ENCODE measurements around the gene GTF3C2.
"Not testable (repeated sequence)": the region's sequence is repeated elsewhere in the genome, so short reads cannot be mapped to it uniquely, and the experiment has no call there.

Gene GTF3C2

GRCh38 chr2:27370816-27371620, 14.5 kb upstream of the GTF3C2 start:
- peak; percentile 41 for DNase-seq (ENCODE audit: low spot score)

- peak; percentile 96 for DNase-seq (ENCODE audit: low spot score)
These were observed 13.7 kb upstream of the GTF3C2 start, which contains the start of the genes EIF2B4 and SNX17 for GRCh38 chr2:27370026-27370815. EIF2B4 (minus strand) TSS chr2:27370338; CDS start chr2:27370314, 24 bp downstream. SNX17 (plus strand) TSS chr2:27370616; CDS start chr2:27370744, 128 bp downstream.

GRCh38 chr2:27369471-27370025, 13.0 kb upstream of the GTF3C2 start:
- peak; percentile 88 for DNase-seq (ENCODE audit: low spot score)

- DNase-seq (ENCODE audit: low spot score): no peak
These were observed 7.4 kb upstream of the GTF3C2 start for GRCh38 chr2:27363933-27364332.

GRCh38 chr2:27362678-27363420, 6.3 kb upstream of the GTF3C2 start:
- DNase-seq (ENCODE audit: low spot score): no peak

GRCh38 chr2:27356056-27356381, 545 bp downstream of the GTF3C2 start:
- peak; percentile 55 for DNase-seq (ENCODE audit: low spot score)

GRCh38 chr2:27354597-27354927, 2.0 kb downstream of the GTF3C2 start:
- no peak for DNase-seq (ENCODE audit: low spot score)

- no peak for DNase-seq (ENCODE audit: low spot score)
These were observed 2.6 kb downstream of the GTF3C2 start for GRCh38 chr2:27353762-27354596.

GRCh38 chr2:27353386-27353761, 3.2 kb downstream of the GTF3C2 start:
- DNase-seq (ENCODE audit: low spot score): not testable (repeated sequence)

GRCh38 chr2:27351802-27352598, 4.6 kb downstream of the GTF3C2 start:
- DNase-seq (ENCODE audit: low spot score): no peak

- DNase-seq (ENCODE audit: low spot score): no peak
These were observed 6.4 kb downstream of the GTF3C2 start for GRCh38 chr2:27350106-27350693.

GRCh38 chr2:27347641-27348040, 8.9 kb downstream of the GTF3C2 start:
- DNase-seq (ENCODE audit: low spot score): no peak

GRCh38 chr2:27336173-27336572, 20.4 kb downstream of the GTF3C2 start:
- DNase-seq (ENCODE audit: low spot score): no peak

- no peak for DNase-seq (ENCODE audit: low spot score)
These were observed 21.3 kb downstream of the GTF3C2 start for GRCh38 chr2:27335311-27335710.

GRCh38 chr2:27324720-27325119, 31.8 kb downstream of the GTF3C2 start:
- DNase-seq (ENCODE audit: low spot score): no peak

GRCh38 chr2:27323596-27324285, 32.8 kb downstream of the GTF3C2 start:
- DNase-seq (ENCODE audit: low spot score): no peak

GRCh38 chr2:27322766-27323595, 33.6 kb downstream of the GTF3C2 start, which contains the start of gene MPV17:
MPV17 (minus strand) TSS chr2:27323097; CDS start chr2:27322517, 580 bp downstream.
- DNase-seq (ENCODE audit: low spot score): peak; percentile 97

- DNase-seq (ENCODE audit: low spot score): peak; percentile 29
These were observed 34.2 kb downstream of the GTF3C2 start for GRCh38 chr2:27322301-27322765.
